GM13977 (cell line): ENCODE results near the gene ENTREP1.

Source experiments
- DNase-seq: peaks from one replicate; pipeline ENCODE4 v3.0.0; 2012; ENCODE audit warnings: low spot score
- in situ Hi-C: fragments of 300-500 bp; cut with MboI; formaldehyde crosslinking; loops from one replicate; pipeline ENCODE4 v1.12.0; 2022; ENCODE audit warnings: low sequenced_read_pairs, low pct_unique_long_range_greater_than_20kb, mixed read lengths, inconsistent platforms; ENCODE audit not compliant: unreplicated experiment
- TF ChIP-seq, protein P1 (sequence below): IDR thresholded peaks from 2 replicates; pipeline ENCODE4 v1.5.1; 2012; ENCODE audit warnings: mild to moderate bottlenecking, control low read depth; ENCODE audit not compliant: insufficient read depth; ENCODE audit errors: extremely low read depth, missing control alignments

Gene ENTREP1

DNA sequence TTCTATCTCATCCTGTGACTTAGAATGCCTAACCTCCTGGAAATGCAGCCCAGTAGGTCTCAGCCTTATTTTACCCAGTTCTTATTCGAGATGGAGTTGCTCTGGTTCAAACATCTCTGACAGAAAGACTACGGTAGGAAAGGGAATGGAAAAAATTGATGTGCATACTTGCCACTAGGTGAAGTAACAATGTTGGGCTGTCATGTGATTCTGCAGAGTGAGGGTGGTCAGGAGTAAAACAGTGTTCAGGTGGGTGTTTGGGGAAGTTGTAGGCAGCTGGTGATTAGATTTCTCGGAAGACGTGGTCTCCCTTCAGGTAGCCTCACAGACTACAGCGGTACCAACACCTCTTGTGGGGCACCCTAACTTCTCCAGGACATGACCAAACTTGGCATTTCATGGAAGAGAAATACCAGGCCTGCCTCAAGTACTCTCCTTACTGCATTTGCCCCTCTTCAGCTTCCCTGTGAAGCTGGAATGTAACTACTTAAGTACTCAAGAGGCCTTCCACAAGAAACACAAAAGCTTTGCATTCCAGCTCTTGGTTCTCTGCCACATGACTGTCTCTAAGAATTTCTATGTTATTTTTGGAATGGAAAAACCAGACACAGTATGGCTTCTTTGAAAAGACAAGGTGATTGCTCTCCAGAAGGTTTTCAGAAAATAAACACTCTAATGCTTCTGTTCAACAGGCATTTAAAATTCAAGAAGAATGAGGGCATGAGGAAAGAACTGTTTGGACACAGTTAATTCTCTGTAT, 17.4 kb upstream of the ENTREP1 start:
- in situ Hi-C loops, result no loop called here
- TF ChIP-seq, protein P1, sequence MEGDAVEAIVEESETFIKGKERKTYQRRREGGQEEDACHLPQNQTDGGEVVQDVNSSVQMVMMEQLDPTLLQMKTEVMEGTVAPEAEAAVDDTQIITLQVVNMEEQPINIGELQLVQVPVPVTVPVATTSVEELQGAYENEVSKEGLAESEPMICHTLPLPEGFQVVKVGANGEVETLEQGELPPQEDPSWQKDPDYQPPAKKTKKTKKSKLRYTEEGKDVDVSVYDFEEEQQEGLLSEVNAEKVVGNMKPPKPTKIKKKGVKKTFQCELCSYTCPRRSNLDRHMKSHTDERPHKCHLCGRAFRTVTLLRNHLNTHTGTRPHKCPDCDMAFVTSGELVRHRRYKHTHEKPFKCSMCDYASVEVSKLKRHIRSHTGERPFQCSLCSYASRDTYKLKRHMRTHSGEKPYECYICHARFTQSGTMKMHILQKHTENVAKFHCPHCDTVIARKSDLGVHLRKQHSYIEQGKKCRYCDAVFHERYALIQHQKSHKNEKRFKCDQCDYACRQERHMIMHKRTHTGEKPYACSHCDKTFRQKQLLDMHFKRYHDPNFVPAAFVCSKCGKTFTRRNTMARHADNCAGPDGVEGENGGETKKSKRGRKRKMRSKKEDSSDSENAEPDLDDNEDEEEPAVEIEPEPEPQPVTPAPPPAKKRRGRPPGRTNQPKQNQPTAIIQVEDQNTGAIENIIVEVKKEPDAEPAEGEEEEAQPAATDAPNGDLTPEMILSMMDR, result no peak
- no peak for DNase-seq

DNA sequence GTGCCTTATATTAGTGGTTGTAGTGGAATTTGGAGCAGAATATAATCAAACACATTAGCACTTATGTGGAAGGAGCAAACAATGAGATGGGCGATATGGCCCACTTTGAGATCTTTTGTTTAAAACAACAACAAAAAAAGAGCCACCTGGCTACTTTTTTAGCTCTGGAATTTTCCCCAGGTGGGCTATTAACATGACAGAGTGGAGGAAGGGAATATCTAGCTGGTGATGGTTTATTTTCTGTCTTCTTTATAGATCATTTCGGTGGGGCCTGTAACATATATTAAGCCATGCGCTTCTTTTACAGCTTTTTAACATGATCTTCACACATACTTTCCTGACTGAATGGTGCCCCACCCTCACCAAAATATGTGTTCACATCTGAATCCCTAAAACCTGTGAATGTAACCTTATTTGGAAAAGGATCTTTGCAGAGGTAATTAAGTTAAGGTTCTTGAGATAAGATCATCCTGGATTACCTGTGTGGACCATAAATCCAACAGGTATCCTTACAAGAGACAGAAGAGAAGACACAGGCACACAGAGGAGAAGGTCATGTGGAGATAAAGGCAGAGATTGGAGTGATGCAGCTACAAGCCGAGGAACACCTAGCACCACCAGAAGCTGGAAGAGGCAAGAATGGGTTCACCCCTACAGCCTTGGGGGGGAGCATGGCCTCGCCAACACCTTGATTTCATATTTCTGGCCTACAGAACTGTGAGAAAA, 16.6 kb upstream of the ENTREP1 start:
- in situ Hi-C loops, result no loop called here
- TF ChIP-seq, protein P1, result no peak
- DNase-seq, result no peak

DNA sequence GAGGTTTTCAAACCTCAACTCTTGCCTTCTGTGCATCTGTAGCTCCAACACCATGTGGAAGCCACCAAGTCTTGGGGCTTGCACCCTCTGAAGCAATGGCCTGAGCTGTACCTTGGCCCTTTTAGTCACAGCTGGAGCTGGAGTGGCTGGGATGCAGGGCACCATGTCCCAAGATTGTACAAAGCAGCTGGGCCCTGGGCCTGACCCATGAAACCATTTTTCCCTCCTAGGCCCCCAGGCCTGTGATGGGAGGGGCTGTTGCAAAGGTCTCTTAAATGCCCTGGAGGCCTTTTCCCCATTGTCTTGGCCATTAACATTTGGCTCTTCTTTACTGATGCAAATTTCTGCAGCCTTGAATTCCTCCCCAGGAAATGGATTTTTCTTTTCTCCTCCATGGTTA, 11.8 kb upstream of the ENTREP1 start:
- no peak for DNase-seq
- TF ChIP-seq, protein P1, result no peak
- in situ Hi-C loops, result no loop called here

DNA sequence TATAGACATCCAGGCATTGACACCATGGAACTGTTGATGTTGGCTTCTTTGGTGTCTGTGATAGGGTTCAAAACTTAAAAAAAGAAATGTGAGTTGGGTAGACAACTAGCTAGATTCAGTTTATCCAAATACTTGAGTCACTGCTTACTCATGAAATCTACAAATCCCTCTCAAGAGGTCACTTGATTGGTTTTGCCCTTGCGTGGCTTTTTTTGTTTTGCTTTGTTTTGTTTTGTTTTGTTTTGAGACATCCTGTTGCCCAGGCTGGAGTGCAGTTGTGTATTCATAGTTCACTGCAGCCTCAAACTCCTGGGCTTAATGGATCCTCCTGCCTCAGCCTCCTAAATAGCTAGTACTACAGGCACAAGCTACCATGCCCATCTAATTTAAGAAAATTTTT, 10.5 kb upstream of the ENTREP1 start:
- DNase-seq, result no peak
- in situ Hi-C loops, result no loop called here
- TF ChIP-seq, protein P1, result no peak

DNA sequence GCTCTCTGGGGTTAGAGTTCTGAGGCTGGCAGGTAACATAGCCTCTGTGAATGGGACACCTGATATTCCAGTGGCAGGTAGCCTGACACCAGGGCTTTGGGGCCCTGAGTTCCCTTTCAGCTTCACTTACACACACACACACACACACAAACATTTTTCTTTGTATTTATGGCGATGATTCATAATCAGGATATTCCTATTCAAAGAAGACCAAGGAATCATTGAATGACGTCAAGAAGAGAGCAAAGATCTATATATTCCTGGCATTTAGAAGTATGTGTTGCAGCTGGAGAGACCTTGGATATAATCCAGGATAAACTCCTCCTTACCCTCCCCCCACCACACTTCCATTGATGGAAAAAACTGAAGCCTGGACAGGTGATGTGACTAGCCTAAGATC, 7.9 kb upstream of the ENTREP1 start:
- no peak for DNase-seq
- TF ChIP-seq, protein P1, result no peak
- in situ Hi-C loops, result no loop called here

DNA sequence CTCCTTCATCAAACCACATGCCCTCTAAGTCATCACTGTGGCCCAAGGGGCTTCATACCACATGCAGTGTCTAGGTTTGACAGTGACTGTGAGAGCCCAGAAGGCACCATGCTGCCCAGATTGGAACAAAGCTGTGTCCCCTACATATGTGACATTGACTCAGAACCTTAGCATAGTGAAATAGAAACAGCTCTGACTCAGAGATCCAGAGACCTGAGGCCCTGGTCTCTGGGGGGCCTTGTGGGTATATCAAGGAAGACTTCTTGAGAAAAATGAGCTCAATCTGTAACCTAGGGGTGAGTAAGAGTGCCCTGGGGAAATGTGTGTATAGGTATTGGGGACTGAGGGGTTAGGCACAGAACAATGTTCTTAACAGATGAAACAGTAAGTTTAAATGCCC, 7.1 kb upstream of the ENTREP1 start:
- no peak for DNase-seq
- TF ChIP-seq, protein P1, result no peak
- in situ Hi-C loops, result no loop called here
